Fibroblast of mammary gland (primary cell): Measurements from ENCODE around the gene MUC5B.

Experiments
- DNase-seq: peaks from one replicate; pipeline ENCODE4 v3.0.0-alpha.2; 2010; ENCODE audit warnings: low read depth
- H3K4me3 ChIP-seq: 2 replicates; pipeline ENCODE4 v1.5.1; 2011; ENCODE audit warnings: low read depth, mild to moderate bottlenecking, low read length, moderate library complexity; ENCODE audit not compliant: control insufficient read depth
- TF ChIP-seq, protein P1 (sequence below): conservative IDR thresholded peaks from 2 replicates; pipeline ENCODE4 v1.5.1; 2011; ENCODE audit warnings: low read depth, low read length, inconsistent platforms; ENCODE audit not compliant: control insufficient read depth, insufficient read depth

MUC5B gene

DNA sequence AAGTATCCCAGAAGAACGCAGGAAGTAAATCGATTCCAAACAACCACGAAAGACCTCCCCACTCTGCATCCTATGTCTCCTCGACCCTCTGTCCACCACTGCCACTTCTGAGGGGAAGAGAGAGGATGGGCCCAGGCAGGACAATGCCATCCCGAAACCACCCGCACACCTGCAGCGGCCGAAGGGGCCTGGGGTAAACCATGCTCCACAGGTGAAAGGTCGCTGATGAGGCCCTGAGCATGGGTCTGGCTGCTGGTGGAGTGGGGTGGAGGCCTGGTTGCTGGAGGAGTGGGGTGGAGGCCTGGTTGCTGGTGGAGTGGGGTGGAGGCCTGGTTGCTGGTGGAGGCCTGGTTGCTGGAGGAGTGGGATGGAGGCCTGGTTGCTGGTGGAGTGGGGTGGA is 73.4 kb downstream of the MUC5B start:
- H3K4me3 ChIP-seq = no peak overlapping the region
- TF ChIP-seq, protein P1, sequence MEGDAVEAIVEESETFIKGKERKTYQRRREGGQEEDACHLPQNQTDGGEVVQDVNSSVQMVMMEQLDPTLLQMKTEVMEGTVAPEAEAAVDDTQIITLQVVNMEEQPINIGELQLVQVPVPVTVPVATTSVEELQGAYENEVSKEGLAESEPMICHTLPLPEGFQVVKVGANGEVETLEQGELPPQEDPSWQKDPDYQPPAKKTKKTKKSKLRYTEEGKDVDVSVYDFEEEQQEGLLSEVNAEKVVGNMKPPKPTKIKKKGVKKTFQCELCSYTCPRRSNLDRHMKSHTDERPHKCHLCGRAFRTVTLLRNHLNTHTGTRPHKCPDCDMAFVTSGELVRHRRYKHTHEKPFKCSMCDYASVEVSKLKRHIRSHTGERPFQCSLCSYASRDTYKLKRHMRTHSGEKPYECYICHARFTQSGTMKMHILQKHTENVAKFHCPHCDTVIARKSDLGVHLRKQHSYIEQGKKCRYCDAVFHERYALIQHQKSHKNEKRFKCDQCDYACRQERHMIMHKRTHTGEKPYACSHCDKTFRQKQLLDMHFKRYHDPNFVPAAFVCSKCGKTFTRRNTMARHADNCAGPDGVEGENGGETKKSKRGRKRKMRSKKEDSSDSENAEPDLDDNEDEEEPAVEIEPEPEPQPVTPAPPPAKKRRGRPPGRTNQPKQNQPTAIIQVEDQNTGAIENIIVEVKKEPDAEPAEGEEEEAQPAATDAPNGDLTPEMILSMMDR = no peak
- DNase-seq = no peak

GRCh38 chr11:1297011-1297575 is 74.2 kb downstream of the MUC5B start:
- DNase-seq = no peak
- TF ChIP-seq, protein P1 = no peak
- no peak overlapping the region for H3K4me3 ChIP-seq

DNA sequence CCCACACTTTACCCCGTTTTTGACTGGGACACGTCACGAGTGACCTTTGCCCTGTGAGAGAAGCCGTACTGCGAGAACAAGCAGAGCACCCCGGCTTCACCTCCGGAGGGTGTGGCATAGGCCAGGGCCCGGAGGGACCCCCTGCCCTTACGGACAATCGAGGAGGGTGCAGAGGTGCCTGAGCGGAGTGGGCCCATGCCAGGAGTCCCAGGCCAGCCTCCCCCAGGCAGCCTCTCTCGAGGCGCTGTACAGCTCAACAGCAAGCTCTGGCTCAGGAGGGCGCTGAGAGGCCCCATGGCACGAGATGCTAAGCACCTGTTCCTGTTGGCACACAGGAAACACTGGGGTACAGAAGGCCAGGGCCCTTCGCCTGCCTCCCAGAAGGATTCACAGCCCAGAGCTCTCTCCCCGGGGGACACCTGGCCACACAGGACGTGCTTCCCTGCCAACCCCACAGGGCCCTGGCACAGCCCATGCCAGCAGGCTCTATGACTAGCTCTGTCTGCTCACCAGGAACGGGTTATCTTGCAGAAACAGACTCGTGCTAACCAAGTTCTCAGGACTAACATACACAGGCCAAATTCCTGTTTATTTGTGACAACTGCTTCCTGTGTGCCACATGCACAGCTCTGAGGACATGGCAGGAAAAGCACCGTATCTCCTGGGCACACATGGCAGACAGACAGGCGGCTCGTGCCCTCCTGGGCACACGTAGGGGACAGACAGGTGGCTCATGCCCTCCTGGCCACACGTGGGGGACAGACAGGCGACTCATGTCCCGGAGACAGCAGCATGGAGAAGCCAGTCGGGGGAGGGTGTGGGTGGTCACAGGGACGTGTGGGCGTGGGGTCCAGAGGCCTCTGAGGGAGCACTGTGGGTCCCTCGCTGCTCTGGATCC is 75.0 kb downstream of the MUC5B start:
- no peak for DNase-seq
- no peak overlapping the region for H3K4me3 ChIP-seq
- TF ChIP-seq, protein P1 = no peak

GRCh38 chr11:1298695-1299492 is 76.0 kb downstream of the MUC5B start:
- no peak overlapping the region for H3K4me3 ChIP-seq
- peak; percentile 79 for DNase-seq
- TF ChIP-seq, protein P1 = no peak

- TF ChIP-seq, protein P1 = no peak
- DNase-seq = no peak
- no peak overlapping the region for H3K4me3 ChIP-seq
Measured at GRCh38 chr11:1299621-1300020, 76.8 kb downstream of the MUC5B start.

DNA sequence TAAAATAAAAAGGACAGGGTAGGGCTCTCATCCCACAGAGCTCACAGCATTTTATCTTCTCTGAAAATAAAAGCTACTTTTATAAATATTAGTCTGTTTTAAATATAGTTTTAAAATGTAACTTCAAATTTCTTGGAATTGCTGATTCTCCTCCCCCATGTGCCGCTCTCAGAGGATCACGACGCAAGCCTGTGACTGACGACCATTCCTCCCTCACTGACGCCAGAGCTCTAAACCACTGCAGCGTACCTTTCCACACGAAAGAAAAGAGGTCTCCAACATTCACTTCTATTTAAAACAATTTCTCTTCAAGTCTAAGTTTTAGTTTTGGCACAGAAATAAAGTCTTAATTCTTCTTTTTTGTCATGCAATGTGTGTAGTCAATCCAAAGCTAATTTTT is 77.3 kb downstream of the MUC5B start:
- DNase-seq = no peak
- TF ChIP-seq, protein P1 = no peak
- no peak overlapping the region for H3K4me3 ChIP-seq
